ENCODE measurements around the gene ERICH6.

Gene ERICH6

DNA sequence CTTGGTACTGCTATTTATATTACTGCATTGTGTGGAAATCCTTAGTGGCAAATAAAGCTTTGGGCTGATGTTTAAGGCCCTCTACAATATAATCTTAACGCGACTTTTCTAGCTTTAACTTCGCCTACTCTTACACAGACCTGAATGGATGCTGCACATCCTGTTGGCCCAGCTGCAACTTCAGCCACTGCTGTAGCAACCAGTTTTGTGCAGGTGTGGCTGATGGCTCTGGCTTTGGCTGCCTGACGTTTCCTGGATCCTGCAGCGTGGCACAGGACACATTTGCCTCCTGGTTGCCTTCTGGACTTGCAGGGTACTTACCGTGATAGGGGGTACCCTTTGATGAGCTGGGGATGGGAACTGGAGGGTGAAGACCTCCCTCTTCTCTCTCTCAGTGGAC, 20.2 kb upstream of the ERICH6 start:
- TF ChIP-seq, protein P1, sequence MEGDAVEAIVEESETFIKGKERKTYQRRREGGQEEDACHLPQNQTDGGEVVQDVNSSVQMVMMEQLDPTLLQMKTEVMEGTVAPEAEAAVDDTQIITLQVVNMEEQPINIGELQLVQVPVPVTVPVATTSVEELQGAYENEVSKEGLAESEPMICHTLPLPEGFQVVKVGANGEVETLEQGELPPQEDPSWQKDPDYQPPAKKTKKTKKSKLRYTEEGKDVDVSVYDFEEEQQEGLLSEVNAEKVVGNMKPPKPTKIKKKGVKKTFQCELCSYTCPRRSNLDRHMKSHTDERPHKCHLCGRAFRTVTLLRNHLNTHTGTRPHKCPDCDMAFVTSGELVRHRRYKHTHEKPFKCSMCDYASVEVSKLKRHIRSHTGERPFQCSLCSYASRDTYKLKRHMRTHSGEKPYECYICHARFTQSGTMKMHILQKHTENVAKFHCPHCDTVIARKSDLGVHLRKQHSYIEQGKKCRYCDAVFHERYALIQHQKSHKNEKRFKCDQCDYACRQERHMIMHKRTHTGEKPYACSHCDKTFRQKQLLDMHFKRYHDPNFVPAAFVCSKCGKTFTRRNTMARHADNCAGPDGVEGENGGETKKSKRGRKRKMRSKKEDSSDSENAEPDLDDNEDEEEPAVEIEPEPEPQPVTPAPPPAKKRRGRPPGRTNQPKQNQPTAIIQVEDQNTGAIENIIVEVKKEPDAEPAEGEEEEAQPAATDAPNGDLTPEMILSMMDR (IDR thresholded peaks at IDR 0.05; ENCODE audit: borderline replicate concordance, extremely low read depth, low read length, poor library complexity, severe bottlenecking): no peak
- Histone ChIP-seq H3K4me3 (ENCODE audit: low read depth in 1 of 2, low read length in 2 of 2) (no peak overlapping the region), H3K36me3 (ENCODE audit: insufficient read depth, low read length) (no peaks in the 10 kb centered on the region), H3K9ac (ENCODE audit: low read depth, low read length) (no peak overlapping the region), H3K79me2 (ENCODE audit: insufficient read depth, low read length) (no peaks in the 10 kb centered on the region), H3K4me2 (ENCODE audit: insufficient read depth, low read length) (no peak overlapping the region), H4K20me1 (ENCODE audit: insufficient read depth, low read length) (no peaks in the 10 kb centered on the region), H3K4me1 (ENCODE audit: insufficient read depth, low read length) (no peaks in the 10 kb centered on the region), H3K27me3 (ENCODE audit: insufficient read depth, low read length, poor library complexity) (no peaks in the 10 kb centered on the region), H3K9me3 (ENCODE audit: insufficient read depth, low read length, severe bottlenecking) (no peaks in the 10 kb centered on the region), H3K27ac (ENCODE audit: low read length) (no peak overlapping the region), H2AFZ (ENCODE audit: low read depth, low read length) (no peak overlapping the region)
- peak; percentile 17 for DNase-seq
- ATAC-seq (ENCODE audit: insufficient read depth, low read depth): peak; percentile 37; the same call in 2 of the 3 replicates

DNA sequence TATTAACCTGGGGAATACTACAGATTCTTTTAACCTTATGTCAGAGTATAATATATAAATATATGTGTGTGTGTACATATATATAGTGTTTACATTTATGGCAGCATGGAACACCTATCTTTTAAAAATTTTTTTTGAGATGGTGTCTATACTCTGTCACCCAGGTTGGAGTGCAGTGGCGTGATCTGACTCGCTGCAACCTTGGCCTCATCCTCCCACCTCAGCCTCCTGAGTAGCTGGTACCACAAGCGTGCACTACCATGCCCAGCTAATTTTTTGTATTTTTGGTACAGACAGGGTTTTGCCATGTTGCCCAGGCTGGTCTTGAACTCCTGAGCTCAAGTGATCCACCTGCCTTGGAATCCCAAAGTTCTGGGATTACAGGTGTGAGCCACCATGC, 18.5 kb upstream of the ERICH6 start:
- no peaks in the 10 kb centered on the region for H3K36me3 ChIP-seq (ENCODE audit: insufficient read depth, low read length)
- no peaks in the 10 kb centered on the region for H3K27me3 ChIP-seq (ENCODE audit: insufficient read depth, low read length, poor library complexity)
- no peak for TF ChIP-seq EZH2 (IDR thresholded peaks at IDR 0.05; ENCODE audit: borderline replicate concordance, low read depth, low read length, severe bottlenecking)
- TF ChIP-seq, protein P1 (IDR thresholded peaks at IDR 0.05; ENCODE audit: borderline replicate concordance, extremely low read depth, low read length, poor library complexity, severe bottlenecking): no peak
- H3K4me3 ChIP-seq (ENCODE audit: low read depth in 1 of 2, low read length in 2 of 2): no peak overlapping the region
- DNase-seq (no peak), ATAC-seq (ENCODE audit: insufficient read depth, low read depth) (no peak)
- no peaks in the 10 kb centered on the region for H3K9me3 ChIP-seq (ENCODE audit: insufficient read depth, low read length, severe bottlenecking)
- no peaks in the 10 kb centered on the region for H3K79me2 ChIP-seq (ENCODE audit: insufficient read depth, low read length)
- no peaks in the 10 kb centered on the region for H4K20me1 ChIP-seq (ENCODE audit: insufficient read depth, low read length)
- no peaks in the 10 kb centered on the region for H3K4me1 ChIP-seq (ENCODE audit: insufficient read depth, low read length)
- no peak overlapping the region for H2AFZ ChIP-seq (ENCODE audit: low read depth, low read length)
- no peak overlapping the region for H3K9ac ChIP-seq (ENCODE audit: low read depth, low read length)
- no peak overlapping the region for H3K27ac ChIP-seq (ENCODE audit: low read length)
- no peak overlapping the region for H3K4me2 ChIP-seq (ENCODE audit: insufficient read depth, low read length)

DNA sequence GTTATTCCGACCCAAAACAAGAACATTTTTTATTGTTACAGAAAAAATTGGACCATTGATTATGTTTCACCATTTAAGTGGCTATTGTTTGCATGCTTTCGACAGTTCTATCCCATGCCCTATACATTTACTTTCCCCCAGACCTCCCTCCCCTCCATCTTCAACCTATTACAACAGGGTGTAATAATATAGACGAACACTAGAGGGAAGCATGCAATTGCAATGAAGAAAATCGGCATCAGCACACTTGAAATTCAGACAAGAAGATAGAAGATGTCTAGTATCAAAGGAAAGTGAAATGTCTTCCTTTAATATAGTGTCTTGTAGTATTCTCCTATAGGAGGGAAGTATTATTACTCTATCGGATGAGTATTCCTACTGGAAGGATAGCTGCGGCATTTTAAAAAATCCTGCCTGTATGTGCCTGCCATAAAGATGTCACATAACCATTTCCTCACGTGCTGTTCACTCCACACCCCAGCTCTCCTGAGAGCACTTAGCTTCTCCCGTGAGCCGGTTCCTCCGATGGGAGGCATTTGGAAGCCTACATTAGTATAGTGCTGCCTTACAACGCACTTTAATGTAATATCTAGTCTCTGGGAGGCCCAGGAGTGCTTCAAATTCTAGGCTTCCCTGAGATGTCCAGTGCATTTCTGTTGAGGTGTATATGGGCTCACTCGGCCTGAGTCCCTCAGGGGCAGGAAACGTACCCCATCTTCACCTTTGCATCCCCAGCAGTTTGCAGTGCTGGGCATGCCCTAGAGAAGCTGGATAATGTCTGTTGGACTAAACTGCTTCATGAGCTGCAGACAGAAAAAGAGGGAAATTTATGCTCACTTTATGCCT, 17.8 kb upstream of the ERICH6 start:
- ATAC-seq (ENCODE audit: insufficient read depth, low read depth): peak; percentile 84
- no peaks in the 10 kb centered on the region for H3K4me1 ChIP-seq (ENCODE audit: insufficient read depth, low read length)
- H3K79me2 ChIP-seq (ENCODE audit: insufficient read depth, low read length): no peaks in the 10 kb centered on the region
- no peaks in the 10 kb centered on the region for H3K36me3 ChIP-seq (ENCODE audit: insufficient read depth, low read length)
- no peak overlapping the region for H3K4me3 ChIP-seq (ENCODE audit: low read depth in 1 of 2, low read length in 2 of 2)
- no peaks in the 10 kb centered on the region for H3K27me3 ChIP-seq (ENCODE audit: insufficient read depth, low read length, poor library complexity)
- H3K27ac ChIP-seq (ENCODE audit: low read length): no peak overlapping the region
- no peak overlapping the region for H3K4me2 ChIP-seq (ENCODE audit: insufficient read depth, low read length)
- no peak for TF ChIP-seq EZH2 (IDR thresholded peaks at IDR 0.05; ENCODE audit: borderline replicate concordance, low read depth, low read length, severe bottlenecking)
- TF ChIP-seq, protein P1 (IDR thresholded peaks at IDR 0.05; ENCODE audit: borderline replicate concordance, extremely low read depth, low read length, poor library complexity, severe bottlenecking): peak; percentile 94
- DNase-seq: peak; percentile 15
- H2AFZ ChIP-seq (ENCODE audit: low read depth, low read length): 0 out of 2 replicates have a peak overlapping the region, but pooled peaks have one; percentile 41
- no peaks in the 10 kb centered on the region for H4K20me1 ChIP-seq (ENCODE audit: insufficient read depth, low read length)
- H3K9me3 ChIP-seq (ENCODE audit: insufficient read depth, low read length, severe bottlenecking): no peaks in the 10 kb centered on the region
- H3K9ac ChIP-seq (ENCODE audit: low read depth, low read length): no peak overlapping the region

Data from DND-41 (cell line).